CD14-positive monocyte (primary cell): ENCODE results near the gene LIX1L. TPM values are rescaled to one million over a fixed set of nuclear protein-coding genes. Genes with fewer than 3 reads are reported as not detected.

ENCODE experiments used
- DNase-seq, 3 donors: peaks; one replicate each; pipeline ENCODE4 v3.0.0-alpha.2; 2011 to 2022
- H2AFZ ChIP-seq: 2 replicates; pipeline ENCODE4 v1.6.0; 2012; ENCODE audit warnings: mild to moderate bottlenecking, low read depth, low read length, inconsistent platforms; ENCODE audit not compliant: insufficient read depth, poor library complexity, severe bottlenecking
- H3K27ac ChIP-seq, 2 donors: 1 replicate in 1 of 2; 2 replicates in 1 of 2; pipeline ENCODE4 v1.5.1; 2012 to 2013; ENCODE audit warnings: low read length in 2 of 2, control low read depth in 1 of 2, inconsistent platforms in 1 of 2, low read depth in 1 of 2, mild to moderate bottlenecking in 1 of 2
- H3K27me3 ChIP-seq, 2 donors: one replicate each; pipeline versions ENCODE4 v1.6.0 to v1.6.1; 2011 to 2013; ENCODE audit warnings: low read length in 2 of 2; ENCODE audit not compliant: control insufficient read depth in 2 of 2, insufficient read depth in 2 of 2
- H3K36me3 ChIP-seq, 2 donors: replicated peaks in 1 of 2; 1 replicate in 1 of 2; 2 replicates in 1 of 2; pipeline versions ENCODE4 v1.5.1 to v1.6.1; 2012 to 2013; ENCODE audit warnings: low read length in 2 of 2, control low read depth in 1 of 2, inconsistent platforms in 1 of 2, mild to moderate bottlenecking in 1 of 2; ENCODE audit not compliant: insufficient read depth in 2 of 2, control insufficient read depth in 1 of 2
- H3K4me1 ChIP-seq, 2 donors: 1 replicate in 1 of 2; 2 replicates in 1 of 2; pipeline versions ENCODE4 v1.5.1 to v1.6.1; 2012 to 2013; ENCODE audit warnings: low read length in 2 of 2, control low read depth in 1 of 2, inconsistent platforms in 1 of 2, mild to moderate bottlenecking in 1 of 2, moderate library complexity in 1 of 2; ENCODE audit not compliant: insufficient read depth in 2 of 2, control insufficient read depth in 1 of 2
- H3K4me2 ChIP-seq: replicated peaks from 2 replicates; pipeline ENCODE3; 2012; ENCODE audit warnings: low read length, moderate library complexity, mild to moderate bottlenecking; ENCODE audit not compliant: poor library complexity, severe bottlenecking; ENCODE audit errors: extremely low read depth
- H3K4me3 ChIP-seq, 3 experiments: fragments of 200-600 bp in 1 of 3; sonication (generic) in 1 of 3; replicated peaks in 1 of 3; 1 replicate in 2 of 3; 2 replicates in 1 of 3; pipeline ENCODE4 v1.5.1; 2011 to 2013; ENCODE audit warnings: low read length in 3 of 3, mild to moderate bottlenecking in 3 of 3, control low read depth in 2 of 3, low read depth in 2 of 3, inconsistent platforms in 1 of 3, moderate library complexity in 1 of 3
- H3K79me2 ChIP-seq: 2 replicates; pipeline ENCODE4 v1.6.0; 2012; ENCODE audit warnings: mild to moderate bottlenecking, control low read depth, inconsistent platforms, low read length, moderate library complexity; ENCODE audit not compliant: insufficient read depth
- H3K9ac ChIP-seq: 2 replicates; pipeline ENCODE4 v1.6.0; 2017; ENCODE audit warnings: low read length, mild to moderate bottlenecking; ENCODE audit not compliant: insufficient read depth, poor library complexity, severe bottlenecking
- H3K9me3 ChIP-seq, 2 donors: replicated peaks in 1 of 2; 1 replicate in 1 of 2; 2 replicates in 1 of 2; pipeline versions ENCODE4 v1.5.1 to v1.6.1; 2012 to 2013; ENCODE audit warnings: low read length in 2 of 2, control low read depth in 1 of 2; ENCODE audit not compliant: control insufficient read depth in 1 of 2, insufficient read depth in 1 of 2
- H4K20me1 ChIP-seq: 2 replicates; pipeline ENCODE4 v1.6.0; 2012; ENCODE audit warnings: mild to moderate bottlenecking, low read length, control low read depth, moderate library complexity; ENCODE audit not compliant: insufficient read depth
- H3K27ac Mint-ChIP-seq, 7 donors: one replicate each; pipeline ENCODE4 v1.8.0; 2020; ENCODE audit warnings: mild to moderate bottlenecking in 7 of 7, mixed read lengths in 7 of 7, moderate library complexity in 6 of 7, inconsistent platforms in 2 of 7
- H3K27me3 Mint-ChIP-seq, 3 donors: one replicate each; pipeline ENCODE4 v1.8.0; 2021 to 2022; ENCODE audit warnings: low read depth in 3 of 3, mild to moderate bottlenecking in 3 of 3, mixed read lengths in 3 of 3, moderate library complexity in 3 of 3, inconsistent platforms in 1 of 3
- H3K36me3 Mint-ChIP-seq, 2 donors: one replicate each; pipeline ENCODE4 v1.8.0; 2020; ENCODE audit warnings: mixed read lengths in 2 of 2, inconsistent platforms in 1 of 2, mild to moderate bottlenecking in 1 of 2
- H3K4me1 Mint-ChIP-seq: one replicate; pipeline ENCODE4 v1.8.0; 2020; ENCODE audit warnings: mild to moderate bottlenecking, mixed read lengths
- H3K4me3 Mint-ChIP-seq, 2 donors: one replicate each; pipeline ENCODE4 v1.8.0; 2020; ENCODE audit warnings: mild to moderate bottlenecking in 2 of 2, mixed read lengths in 2 of 2, moderate library complexity in 1 of 2
- H3K9me3 Mint-ChIP-seq, 7 donors: one replicate each; pipeline ENCODE4 v1.8.0; 2020 to 2022; ENCODE audit warnings: mixed read lengths in 7 of 7, mild to moderate bottlenecking in 6 of 7, moderate library complexity in 6 of 7, inconsistent platforms in 2 of 7
- CTCF ChIP-seq: fragments of 200-600 bp; IDR thresholded peaks from one replicate; pipeline ENCODE4 v1.8.0; 2022; ENCODE audit warnings: antibody characterized with exemption, mild to moderate bottlenecking
- WGBS: methylation state at CpG from one replicate; pipeline ENCODE4 v1.1.5; 2013; ENCODE audit warnings: missing lambda C conversion rate; ENCODE audit not compliant: insufficient coverage; 5-methylcytosine and 5-hydroxymethylcytosine counted together
- intact Hi-C, 2 donors: fragments of 100-400 bp; cut with micrococcal nuclease; formaldehyde crosslinking; loops; one replicate each; pipeline versions ENCODE4 v1.15.0 to v1.15.1; 2023
- polyA minus RNA-seq: library from RNA; depleted of rRNA, polyadenylated mRNA; stranded (reverse); fragments of >200 nt; gene quantifications from 2 replicates; pipeline ENCODE4 v1.2.3, GENCODE V29; 2012
- polyA plus RNA-seq, 3 donors: library from polyadenylated mRNA; depleted of rRNA in 1 of 3; unstranded in 2 of 3; stranded (reverse) in 1 of 3; fragments of 300-500 nt in 2 of 3; fragments of >200 nt in 1 of 3; fragmentation: Illumina TruSeq in 2 of 3; gene quantifications; 1 replicate in 2 of 3; 2 replicates in 1 of 3; pipeline ENCODE4 v1.2.3, GENCODE V29; 2012 to 2021
- total RNA-seq, 12 experiments: library from RNA in 1 of 12; stranded (reverse) in 1 of 12; fragments of 120-200 nt in 1 of 12; gene quantifications; one replicate each; pipeline ENCODE4 v1.2.4 and lab custom pipeline; 2013 to 2026; ENCODE audit warnings: mixed read lengths in 6 of 12, inconsistent platforms in 1 of 12

The LIX1L gene
- total RNA-seq (2013) = 9.4 TPM
- 10 to 100 TPM in 1 of 3 donors, 1 to 10 TPM in 2; 6.3 to 13.6 (median 8.5) TPM for polyA plus RNA-seq
- polyA minus RNA-seq = 4.0 and 8.9 TPM in 2 replicates
- 5.5 to 23.1 (median 14.9) reads per million in 11 experiments for total RNA-seq (lab: John Stamatoyannopoulos, UW)

GRCh38 chr1:145957443-145958319 lies at the start of gene LIX1L:
Gene LIX1L (minus strand): TSS chr1:145958017. CDS start chr1:145957927, 90 bp downstream.
- under 1% methylated on average over 60 of the region's 60 CpGs for WGBS
- Histone ChIP-seq H3K4me1 (peaks cover 55 to 66% of the 10 kb centered on the region in 2 donors), H3K79me2 (peaks cover 41% of the 10 kb centered on the region), H3K27me3 (peaks cover 3 to 22% of the 10 kb centered on the region in 2 donors), H3K9ac (peak within 1 kb of the TSS; percentile 87), H3K4me3 (peak within 1 kb of the TSS; percentile 47 to 87 (median 78)), H3K36me3 (no peaks in the 10 kb centered on the region), H3K27ac (peak within 1 kb of the TSS; percentile 44 to 88), H2AFZ (peak within 1 kb of the TSS; percentile 86), H3K4me2 (peak within 1 kb of the TSS; percentile 86), H4K20me1 (peaks cover 3% of the 10 kb centered on the region), H3K9me3 (no peaks in the 10 kb centered on the region)
- Mint-ChIP-seq H3K9me3 (peaks cover 0 to 7% (median 0%) of the 10 kb centered on the region in 7 donors), H3K4me1 (peaks cover 76% of the 10 kb centered on the region), H3K27me3 (peaks cover 24 to 29% (median 25%) of the 10 kb centered on the region in 3 donors), H3K36me3 (peaks cover 6 to 7% of the 10 kb centered on the region in 2 donors), H3K27ac (peak within 1 kb of the TSS; percentile 81 to 92 (median 90)), H3K4me3 (peak within 1 kb of the TSS; percentile 89 to 95)
- intact Hi-C loops = loop anchor here in 1 of 2 donors (2.0 kb wide), 1 partner anchor 39 kb away; the partner anchor contains the start of gene PEX11B
- no peak for TF ChIP-seq CTCF
- DNase-seq = peak; percentile 91 to 94 (median 92)

GRCh38 chr1:146001709-146002108 lies 43.9 kb upstream of the LIX1L start:
- Histone ChIP-seq H3K9me3 (no peaks in the 10 kb centered on the region), H4K20me1 (no peaks in the 10 kb centered on the region), H3K36me3 (no peaks in the 10 kb centered on the region), H3K27ac (peak overlapping the region in 1 of 2 donors; percentile 60), H3K4me1 (peaks cover 40 to 51% of the 10 kb centered on the region in 2 donors), H3K79me2 (peaks cover 30% of the 10 kb centered on the region), H3K9ac (no peak overlapping the region), H3K27me3 (no peaks in the 10 kb centered on the region), H2AFZ (no peak overlapping the region), H3K4me3 (no peak overlapping the region), H3K4me2 (peak overlapping the region; percentile 22)
- H3K27me3 Mint-ChIP-seq = peaks cover 0 to 2% (median 2%) of the 10 kb centered on the region in 3 donors
- peak overlapping the region; percentile 75 to 90 (median 82) for H3K27ac Mint-ChIP-seq
- WGBS = no CpG with 5 or more reads among the region's 2 CpGs
- intact Hi-C loops = loop anchor here in 1 of 2 donors (5.0 kb wide), 1 partner anchor 34 kb away; no protein-coding TSS in a partner anchor
- no peaks in the 10 kb centered on the region for H3K36me3 Mint-ChIP-seq
- TF ChIP-seq CTCF = no peak
- peaks cover 55% of the 10 kb centered on the region for H3K4me1 Mint-ChIP-seq
- no peak overlapping the region for H3K4me3 Mint-ChIP-seq
- peak in 1 of 3 donors; percentile 34 for DNase-seq
- peaks cover 0 to 2% (median 0%) of the 10 kb centered on the region in 7 donors for H3K9me3 Mint-ChIP-seq
